Measurements from ENCODE around the gene TMEM185B. TPM values are rescaled to one million over a fixed set of nuclear protein-coding genes. Genes with fewer than 3 reads are reported as not detected.
A peak's percentile ranks its signal among the peaks of the same experiment; 100 is the strongest.

The TMEM185B gene
- total and polyA plus RNA-seq, 4 donors: 1.8 to 8.5 (median 6.8) TPM

GRCh38 chr2:120252225-120253020 is 29.2 kb upstream of the TMEM185B start, which contains the start of gene RALB (continued):
- TF ChIP-seq HNF4G (IDR thresholded peaks at IDR 0.05) (no peak), YY1 (IDR thresholded peaks at IDR 0.05) (peak; percentile 37), ZBTB33 (IDR thresholded peaks at IDR 0.05) (no peak), FOXA2 (IDR thresholded peaks at IDR 0.05) (no peak), GABPA (IDR thresholded peaks at IDR 0.05 in 1 of 2, conservative IDR thresholded peaks at IDR 0.05 in 1 of 2) (peak in 1 of 2 donors; percentile 69)

GRCh38 chr2:120251880-120252224 is 28.7 kb upstream of the TMEM185B start:
- WGBS: 14% methylated on average over 6 of the region's 6 CpGs
- H3K27me3 ChIP-seq (ENCODE audit: control insufficient read depth in 4 of 4, insufficient read depth in 4 of 4, low read length in 3 of 4): no peaks in the 10 kb centered on the region
- H3K4me1 ChIP-seq (ENCODE audit: control insufficient read depth in 4 of 4, insufficient read depth in 4 of 4, low read length in 3 of 4): peaks cover 0 to 16% (median 11%) of the 10 kb centered on the region in 4 donors
- peak overlapping the region; percentile 43 to 81 for H3K27ac ChIP-seq (ENCODE audit: low read depth in 1 of 2, low read length in 2 of 2)
- TF ChIP-seq GABPA (IDR thresholded peaks at IDR 0.05 in 1 of 2, conservative IDR thresholded peaks at IDR 0.05 in 1 of 2) (no peak), NR2F2 (IDR thresholded peaks at IDR 0.05) (no peak), ATF3 (IDR thresholded peaks at IDR 0.05) (no peak), REST (IDR thresholded peaks at IDR 0.05) (no peak), RXRA (IDR thresholded peaks at IDR 0.05) (no peak), CTCF (IDR thresholded peaks at IDR 0.05; ENCODE audit: low read depth, low read length, missing input control) (no peak), TAF1 (conservative IDR thresholded peaks at IDR 0.05) (no peak), EGR1 (IDR thresholded peaks at IDR 0.05; ENCODE audit: low read depth in 2 of 2) (no peak), YY1 (IDR thresholded peaks at IDR 0.05) (no peak), RAD21 (IDR thresholded peaks at IDR 0.05) (no peak), MAX (IDR thresholded peaks at IDR 0.05) (no peak), ZBTB33 (IDR thresholded peaks at IDR 0.05) (no peak), JUND (IDR thresholded peaks at IDR 0.05) (no peak), FOXA2 (IDR thresholded peaks at IDR 0.05) (no peak), FOXA1 (IDR thresholded peaks at IDR 0.05) (no peak), HNF4A (conservative IDR thresholded peaks at IDR 0.05) (no peak), HNF4G (IDR thresholded peaks at IDR 0.05) (no peak), SP1 (IDR thresholded peaks at IDR 0.05) (no peak)
- DNase-seq (ENCODE audit: low spot score): no peak
- peak overlapping the region; percentile 67 to 91 (median 79) for H3K4me3 ChIP-seq (ENCODE audit: low read depth in 1 of 3, low read length in 3 of 3)
- no peaks in the 10 kb centered on the region for H3K36me3 ChIP-seq (ENCODE audit: control insufficient read depth in 4 of 4, insufficient read depth in 3 of 4, low read depth in 1 of 4, low read length in 3 of 4)
- H3K9ac ChIP-seq (ENCODE audit: low read depth in 1 of 2, low read length in 2 of 2): peak overlapping the region in 1 of 2 donors; percentile 37
- no peaks in the 10 kb centered on the region for H3K9me3 ChIP-seq (ENCODE audit: control insufficient read depth in 4 of 4, low read length in 3 of 4)

All from liver (tissue), 9 donors.